ENCODE measurements around the gene HOMER1.

GRCh38 chr5:79417495-79417894, 96.4 kb downstream of the HOMER1 start:
- no peak for TF ChIP-seq EP300 (IDR thresholded peaks at IDR 0.05; ENCODE audit: low read depth)
- TF ChIP-seq, protein P1, sequence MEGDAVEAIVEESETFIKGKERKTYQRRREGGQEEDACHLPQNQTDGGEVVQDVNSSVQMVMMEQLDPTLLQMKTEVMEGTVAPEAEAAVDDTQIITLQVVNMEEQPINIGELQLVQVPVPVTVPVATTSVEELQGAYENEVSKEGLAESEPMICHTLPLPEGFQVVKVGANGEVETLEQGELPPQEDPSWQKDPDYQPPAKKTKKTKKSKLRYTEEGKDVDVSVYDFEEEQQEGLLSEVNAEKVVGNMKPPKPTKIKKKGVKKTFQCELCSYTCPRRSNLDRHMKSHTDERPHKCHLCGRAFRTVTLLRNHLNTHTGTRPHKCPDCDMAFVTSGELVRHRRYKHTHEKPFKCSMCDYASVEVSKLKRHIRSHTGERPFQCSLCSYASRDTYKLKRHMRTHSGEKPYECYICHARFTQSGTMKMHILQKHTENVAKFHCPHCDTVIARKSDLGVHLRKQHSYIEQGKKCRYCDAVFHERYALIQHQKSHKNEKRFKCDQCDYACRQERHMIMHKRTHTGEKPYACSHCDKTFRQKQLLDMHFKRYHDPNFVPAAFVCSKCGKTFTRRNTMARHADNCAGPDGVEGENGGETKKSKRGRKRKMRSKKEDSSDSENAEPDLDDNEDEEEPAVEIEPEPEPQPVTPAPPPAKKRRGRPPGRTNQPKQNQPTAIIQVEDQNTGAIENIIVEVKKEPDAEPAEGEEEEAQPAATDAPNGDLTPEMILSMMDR (IDR thresholded peaks at IDR 0.05) = no peak

Data from transverse colon (tissue), 3 donors.